Subcutaneous adipose tissue (tissue), 4 donors: ENCODE measurements around the gene KLK15. TPM values are rescaled to one million over a fixed set of nuclear protein-coding genes. Genes with fewer than 3 reads are reported as not detected.

Experiments
- CTCF ChIP-seq: fragments of 450-650 bp; IDR thresholded peaks from one replicate; pipeline ENCODE4 v1.5.1; 2016; ENCODE audit warnings: low read depth, mild to moderate bottlenecking, control low read depth, antibody characterized with exemption, moderate library complexity
- total RNA-seq, 4 donors: library from RNA; depleted of rRNA; stranded (reverse); fragments of >200 nt; gene quantifications; one replicate each; pipeline ENCODE4 v1.1.0, GENCODE V29; 2016

Gene KLK15
- total RNA-seq, 4 donors from 2014 or later, result not detected

- TF ChIP-seq CTCF, result no peak
Observed at GRCh38 chr19:50835103-50835784, 1.9 kb upstream of the KLK15 start.

- TF ChIP-seq CTCF, result no peak
Observed at GRCh38 chr19:50833802-50834167, 411 bp upstream of the KLK15 start.

GRCh38 chr19:50832666-50833065 is 708 bp downstream of the KLK15 start:
- no peak for TF ChIP-seq CTCF

DNA sequence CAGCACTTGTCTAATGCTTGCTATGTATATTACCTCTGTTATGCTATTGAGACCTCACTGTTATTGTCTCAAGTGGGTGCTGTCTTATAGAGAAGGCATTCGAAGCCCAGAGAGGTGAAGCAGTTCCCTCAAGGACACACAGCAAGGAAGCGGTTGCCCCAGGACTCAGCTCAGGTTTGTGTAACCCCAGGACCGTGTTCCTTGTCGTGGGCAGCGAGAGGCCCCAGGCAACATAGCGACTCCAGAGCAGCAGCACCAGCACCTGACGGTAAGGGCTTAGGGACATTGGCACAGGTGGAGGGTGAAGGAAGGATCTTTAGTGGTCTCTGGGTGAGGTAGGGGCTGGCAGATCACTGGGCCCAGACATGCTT is 2.4 kb downstream of the KLK15 start:
- no peak for TF ChIP-seq CTCF

DNA sequence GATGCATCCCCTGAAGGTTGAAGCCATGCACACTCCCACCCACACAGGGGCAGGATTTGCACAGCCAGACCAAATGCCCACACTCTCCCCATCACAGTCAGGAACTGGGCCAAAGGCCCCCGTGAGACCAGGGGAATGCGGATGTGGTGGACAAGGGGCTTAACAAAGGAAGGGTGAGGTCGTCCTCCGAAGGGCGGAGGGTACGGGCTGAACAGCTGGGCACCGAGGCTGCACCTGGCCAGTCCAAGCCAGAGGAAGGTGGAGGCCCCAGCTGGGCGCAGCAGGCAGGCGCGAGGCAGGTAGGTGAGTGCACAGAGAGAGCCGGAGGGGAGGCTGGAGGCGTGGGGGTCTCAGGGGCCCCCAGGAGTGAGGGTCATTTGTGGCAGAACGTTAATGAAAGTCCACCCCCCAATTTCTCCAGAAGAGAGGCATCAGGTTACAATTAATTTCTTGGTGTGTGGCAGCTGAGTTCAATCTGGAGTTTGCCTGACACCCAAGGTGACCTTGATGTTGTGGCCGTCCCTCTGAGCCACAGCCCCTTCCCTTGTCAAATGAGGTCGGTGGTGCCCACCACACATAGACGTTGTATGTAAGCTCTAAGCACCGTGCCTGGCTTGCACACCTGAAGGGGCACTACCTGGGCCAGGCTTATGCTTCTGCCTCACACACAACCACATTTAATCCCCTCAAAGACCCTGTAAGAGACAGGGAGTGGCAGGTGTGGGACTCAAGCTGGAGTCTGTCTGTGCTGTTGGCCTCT is 2.9 kb downstream of the KLK15 start:
- no peak for TF ChIP-seq CTCF

- no peak for TF ChIP-seq CTCF
Observed at GRCh38 chr19:50829801-50830200, 3.6 kb downstream of the KLK15 start.

DNA sequence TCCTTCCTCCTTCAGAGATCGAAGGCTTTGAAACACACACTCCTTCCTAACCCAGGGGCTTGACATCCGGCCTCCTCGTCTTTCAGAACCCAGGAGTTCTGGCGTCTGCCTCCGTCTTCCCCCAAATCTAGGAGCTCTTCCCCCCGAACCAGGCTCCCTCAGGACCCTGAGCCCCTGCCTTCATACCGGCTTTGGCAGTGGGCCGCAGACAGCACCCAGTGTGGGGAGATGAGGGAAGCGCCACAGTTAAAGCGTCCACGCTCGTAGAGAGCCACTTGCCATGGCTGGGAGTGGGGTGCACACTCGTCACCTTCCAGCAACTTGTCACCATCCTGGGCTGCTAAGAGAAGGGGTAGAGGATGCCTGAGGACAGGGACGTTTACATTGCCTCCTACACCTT is 5.9 kb downstream of the KLK15 start:
- TF ChIP-seq CTCF, result no peak
